CD14-positive monocyte (primary cell): ENCODE measurements around the gene STXBP5. TPM values are rescaled to one million over a fixed set of nuclear protein-coding genes. Genes with fewer than 3 reads are reported as not detected.

Experiments used
- DNase-seq, 3 donors: peaks; one replicate each; pipeline ENCODE4 v3.0.0-alpha.2; 2011 to 2022
- H2AFZ ChIP-seq: 2 replicates; pipeline ENCODE4 v1.6.0; 2012; ENCODE audit warnings: mild to moderate bottlenecking, low read depth, low read length, inconsistent platforms; ENCODE audit not compliant: insufficient read depth, poor library complexity, severe bottlenecking
- H3K27ac ChIP-seq, 2 donors: 1 replicate in 1 of 2; 2 replicates in 1 of 2; pipeline ENCODE4 v1.5.1; 2012 to 2013; ENCODE audit warnings: low read length in 2 of 2, control low read depth in 1 of 2, inconsistent platforms in 1 of 2, low read depth in 1 of 2, mild to moderate bottlenecking in 1 of 2
- H3K27me3 ChIP-seq, 2 donors: one replicate each; pipeline versions ENCODE4 v1.6.0 to v1.6.1; 2011 to 2013; ENCODE audit warnings: low read length in 2 of 2; ENCODE audit not compliant: control insufficient read depth in 2 of 2, insufficient read depth in 2 of 2
- H3K36me3 ChIP-seq, 2 donors: replicated peaks in 1 of 2; 1 replicate in 1 of 2; 2 replicates in 1 of 2; pipeline versions ENCODE4 v1.5.1 to v1.6.1; 2012 to 2013; ENCODE audit warnings: low read length in 2 of 2, control low read depth in 1 of 2, inconsistent platforms in 1 of 2, mild to moderate bottlenecking in 1 of 2; ENCODE audit not compliant: insufficient read depth in 2 of 2, control insufficient read depth in 1 of 2
- H3K4me1 ChIP-seq, 2 donors: 1 replicate in 1 of 2; 2 replicates in 1 of 2; pipeline versions ENCODE4 v1.5.1 to v1.6.1; 2012 to 2013; ENCODE audit warnings: low read length in 2 of 2, control low read depth in 1 of 2, inconsistent platforms in 1 of 2, mild to moderate bottlenecking in 1 of 2, moderate library complexity in 1 of 2; ENCODE audit not compliant: insufficient read depth in 2 of 2, control insufficient read depth in 1 of 2
- H3K4me2 ChIP-seq: replicated peaks from 2 replicates; pipeline ENCODE3; 2012; ENCODE audit warnings: low read length, moderate library complexity, mild to moderate bottlenecking; ENCODE audit not compliant: poor library complexity, severe bottlenecking; ENCODE audit errors: extremely low read depth
- H3K4me3 ChIP-seq, 3 experiments: fragments of 200-600 bp in 1 of 3; sonication (generic) in 1 of 3; replicated peaks in 1 of 3; 1 replicate in 2 of 3; 2 replicates in 1 of 3; pipeline ENCODE4 v1.5.1; 2011 to 2013; ENCODE audit warnings: low read length in 3 of 3, mild to moderate bottlenecking in 3 of 3, control low read depth in 2 of 3, low read depth in 2 of 3, inconsistent platforms in 1 of 3, moderate library complexity in 1 of 3
- H3K79me2 ChIP-seq: 2 replicates; pipeline ENCODE4 v1.6.0; 2012; ENCODE audit warnings: mild to moderate bottlenecking, control low read depth, inconsistent platforms, low read length, moderate library complexity; ENCODE audit not compliant: insufficient read depth
- H3K9ac ChIP-seq: 2 replicates; pipeline ENCODE4 v1.6.0; 2017; ENCODE audit warnings: low read length, mild to moderate bottlenecking; ENCODE audit not compliant: insufficient read depth, poor library complexity, severe bottlenecking
- H3K9me3 ChIP-seq, 2 donors: replicated peaks in 1 of 2; 1 replicate in 1 of 2; 2 replicates in 1 of 2; pipeline versions ENCODE4 v1.5.1 to v1.6.1; 2012 to 2013; ENCODE audit warnings: low read length in 2 of 2, control low read depth in 1 of 2; ENCODE audit not compliant: control insufficient read depth in 1 of 2, insufficient read depth in 1 of 2
- H4K20me1 ChIP-seq: 2 replicates; pipeline ENCODE4 v1.6.0; 2012; ENCODE audit warnings: mild to moderate bottlenecking, low read length, control low read depth, moderate library complexity; ENCODE audit not compliant: insufficient read depth
- H3K27ac Mint-ChIP-seq, 7 donors: one replicate each; pipeline ENCODE4 v1.8.0; 2020; ENCODE audit warnings: mild to moderate bottlenecking in 7 of 7, mixed read lengths in 7 of 7, moderate library complexity in 6 of 7, inconsistent platforms in 2 of 7
- H3K27me3 Mint-ChIP-seq, 3 donors: one replicate each; pipeline ENCODE4 v1.8.0; 2021 to 2022; ENCODE audit warnings: low read depth in 3 of 3, mild to moderate bottlenecking in 3 of 3, mixed read lengths in 3 of 3, moderate library complexity in 3 of 3, inconsistent platforms in 1 of 3
- H3K36me3 Mint-ChIP-seq, 2 donors: one replicate each; pipeline ENCODE4 v1.8.0; 2020; ENCODE audit warnings: mixed read lengths in 2 of 2, inconsistent platforms in 1 of 2, mild to moderate bottlenecking in 1 of 2
- H3K4me1 Mint-ChIP-seq: one replicate; pipeline ENCODE4 v1.8.0; 2020; ENCODE audit warnings: mild to moderate bottlenecking, mixed read lengths
- H3K4me3 Mint-ChIP-seq, 2 donors: one replicate each; pipeline ENCODE4 v1.8.0; 2020; ENCODE audit warnings: mild to moderate bottlenecking in 2 of 2, mixed read lengths in 2 of 2, moderate library complexity in 1 of 2
- H3K9me3 Mint-ChIP-seq, 7 donors: one replicate each; pipeline ENCODE4 v1.8.0; 2020 to 2022; ENCODE audit warnings: mixed read lengths in 7 of 7, mild to moderate bottlenecking in 6 of 7, moderate library complexity in 6 of 7, inconsistent platforms in 2 of 7
- CTCF ChIP-seq: fragments of 200-600 bp; IDR thresholded peaks from one replicate; pipeline ENCODE4 v1.8.0; 2022; ENCODE audit warnings: antibody characterized with exemption, mild to moderate bottlenecking
- WGBS: methylation state at CpG from one replicate; pipeline ENCODE4 v1.1.5; 2013; ENCODE audit warnings: missing lambda C conversion rate; ENCODE audit not compliant: insufficient coverage; 5-methylcytosine and 5-hydroxymethylcytosine counted together
- intact Hi-C, 2 donors: fragments of 100-400 bp; cut with micrococcal nuclease; formaldehyde crosslinking; loops; one replicate each; pipeline versions ENCODE4 v1.15.0 to v1.15.1; 2023
- polyA plus RNA-seq, 3 donors: library from polyadenylated mRNA; depleted of rRNA in 1 of 3; unstranded in 2 of 3; stranded (reverse) in 1 of 3; fragments of 300-500 nt in 2 of 3; fragments of >200 nt in 1 of 3; fragmentation: Illumina TruSeq in 2 of 3; gene quantifications; 1 replicate in 2 of 3; 2 replicates in 1 of 3; pipeline ENCODE4 v1.2.3, GENCODE V29; 2012 to 2021

Gene STXBP5
- polyA plus RNA-seq, 3 donors, result 1.5 to 8.8 (median 2.0) TPM

DNA sequence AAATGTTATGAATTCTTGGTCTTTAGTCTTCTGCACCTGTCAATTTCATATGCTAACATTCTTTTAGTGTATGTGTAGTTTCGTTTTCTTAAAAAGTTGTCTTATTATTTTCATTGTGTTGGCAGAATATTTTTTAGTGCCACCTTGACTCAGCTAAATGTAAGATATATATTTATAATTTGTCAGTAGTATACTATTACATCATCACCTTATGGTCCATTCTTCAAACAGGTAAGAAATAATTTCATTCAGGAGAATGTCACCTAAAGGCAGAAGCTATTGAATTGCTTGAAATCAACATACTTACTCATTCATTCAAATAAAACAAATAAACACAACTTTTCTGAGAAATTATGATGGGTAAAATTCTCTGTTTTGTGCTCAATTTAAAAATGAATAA is 3.5 kb upstream of the STXBP5 start:
- Histone ChIP-seq H3K9ac (no peak overlapping the region), H4K20me1 (peaks cover 1% of the 10 kb centered on the region), H3K27me3 (no peaks in the 10 kb centered on the region), H3K4me3 (no peak overlapping the region), H3K27ac (no peak overlapping the region), H3K79me2 (peaks cover 16% of the 10 kb centered on the region), H2AFZ (no peak overlapping the region), H3K4me2 (no peak overlapping the region), H3K9me3 (no peaks in the 10 kb centered on the region), H3K36me3 (no peaks in the 10 kb centered on the region), H3K4me1 (peaks cover 16 to 24% of the 10 kb centered on the region in 2 donors)
- intact Hi-C loops, result loop anchor here in 1 of 2 donors (5.0 kb wide), 1 partner anchor 288 kb away; no protein-coding TSS in a partner anchor
- Mint-ChIP-seq H3K4me1 (peaks cover 26% of the 10 kb centered on the region), H3K27ac (no peak overlapping the region), H3K9me3 (no peaks in the 10 kb centered on the region), H3K36me3 (peaks cover 0 to 6% of the 10 kb centered on the region in 2 donors), H3K27me3 (peaks cover 0 to 2% (median 2%) of the 10 kb centered on the region in 3 donors), H3K4me3 (no peak overlapping the region)
- no peak for DNase-seq
- no CpG with 5 or more reads among the region's 1 CpG for WGBS
- TF ChIP-seq CTCF, result no peak

- Mint-ChIP-seq H3K4me1 (peaks cover 29% of the 10 kb centered on the region), H3K27ac (peak overlapping the region; percentile 89 to 98 (median 92)), H3K27me3 (peaks cover 0 to 2% (median 2%) of the 10 kb centered on the region in 3 donors), H3K4me3 (peak overlapping the region; percentile 91 to 99), H3K36me3 (peaks cover 0 to 1% of the 10 kb centered on the region in 2 donors), H3K9me3 (no peaks in the 10 kb centered on the region)
- Histone ChIP-seq H2AFZ (peak overlapping the region; percentile 93), H3K9me3 (no peaks in the 10 kb centered on the region), H3K27me3 (no peaks in the 10 kb centered on the region), H3K79me2 (peaks cover 28% of the 10 kb centered on the region), H3K9ac (peak overlapping the region; percentile 51), H3K4me1 (peaks cover 16 to 27% of the 10 kb centered on the region in 2 donors), H3K36me3 (no peaks in the 10 kb centered on the region), H4K20me1 (peaks cover 6% of the 10 kb centered on the region), H3K4me3 (peak overlapping the region; percentile 59 to 97 (median 83)), H3K4me2 (peak overlapping the region; percentile 92), H3K27ac (peak overlapping the region; percentile 53 to 90)
- WGBS, result 20% methylated on average over 8 of the region's 16 CpGs
- peak; percentile 2 to 27 (median 23) for DNase-seq
- no peak for TF ChIP-seq CTCF
- intact Hi-C loops, result loop anchor here in 1 of 2 donors (5.0 kb wide), 1 partner anchor 290 kb away; no protein-coding TSS in a partner anchor
Measured at GRCh38 chr6:147201885-147202515, 2.2 kb upstream of the STXBP5 start.
